Body of pancreas (tissue), 4 donors: Measurements from ENCODE around the gene KIFAP3.

Source experiments
- POLR2A ChIP-seq, 3 donors: fragments of 450-650 bp; IDR thresholded peaks; one replicate each; pipeline ENCODE4 v1.6.1; 2016; ENCODE audit warnings: antibody characterized with exemption in 3 of 3, mild to moderate bottlenecking in 2 of 3
- TF ChIP-seq, protein P1 (sequence below), 7 experiments: fragments of 450-650 bp in 4 of 7; fragments of 200-600 bp in 3 of 7; sonication (generic) in 3 of 7; IDR thresholded peaks; one replicate each; pipeline ENCODE4 v1.5.1; 2016 to 2019; ENCODE audit warnings: antibody characterized with exemption in 7 of 7

GRCh38 chr1:170020859-170021258 lies 53.6 kb downstream of the KIFAP3 start:
- TF ChIP-seq, protein P1, sequence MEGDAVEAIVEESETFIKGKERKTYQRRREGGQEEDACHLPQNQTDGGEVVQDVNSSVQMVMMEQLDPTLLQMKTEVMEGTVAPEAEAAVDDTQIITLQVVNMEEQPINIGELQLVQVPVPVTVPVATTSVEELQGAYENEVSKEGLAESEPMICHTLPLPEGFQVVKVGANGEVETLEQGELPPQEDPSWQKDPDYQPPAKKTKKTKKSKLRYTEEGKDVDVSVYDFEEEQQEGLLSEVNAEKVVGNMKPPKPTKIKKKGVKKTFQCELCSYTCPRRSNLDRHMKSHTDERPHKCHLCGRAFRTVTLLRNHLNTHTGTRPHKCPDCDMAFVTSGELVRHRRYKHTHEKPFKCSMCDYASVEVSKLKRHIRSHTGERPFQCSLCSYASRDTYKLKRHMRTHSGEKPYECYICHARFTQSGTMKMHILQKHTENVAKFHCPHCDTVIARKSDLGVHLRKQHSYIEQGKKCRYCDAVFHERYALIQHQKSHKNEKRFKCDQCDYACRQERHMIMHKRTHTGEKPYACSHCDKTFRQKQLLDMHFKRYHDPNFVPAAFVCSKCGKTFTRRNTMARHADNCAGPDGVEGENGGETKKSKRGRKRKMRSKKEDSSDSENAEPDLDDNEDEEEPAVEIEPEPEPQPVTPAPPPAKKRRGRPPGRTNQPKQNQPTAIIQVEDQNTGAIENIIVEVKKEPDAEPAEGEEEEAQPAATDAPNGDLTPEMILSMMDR (IDR thresholded peaks at IDR 0.05): no peak
- TF ChIP-seq POLR2A (IDR thresholded peaks at IDR 0.05): no peak
